Sigmoid colon (tissue), 7 donors: Measurements from ENCODE around the gene MED13L. TPM values are rescaled to one million over a fixed set of nuclear protein-coding genes. Genes with fewer than 3 reads are reported as not detected.

ENCODE experiments used
- DNase-seq: peaks from one replicate; pipeline ENCODE4 v3.0.0-alpha.2; 2019
- H3K27ac ChIP-seq, 4 donors: fragments of 200-600 bp; sonication (generic); one replicate each; pipeline ENCODE4 v1.5.1; 2016 to 2019; ENCODE audit warnings: mild to moderate bottlenecking in 1 of 4
- H3K27me3 ChIP-seq, 3 donors: fragments of 200-600 bp; sonication (generic); one replicate each; pipeline ENCODE4 v1.5.1; 2019; ENCODE audit warnings: mild to moderate bottlenecking in 1 of 3
- H3K36me3 ChIP-seq, 4 donors: fragments of 200-600 bp; sonication (generic); one replicate each; pipeline ENCODE4 v1.5.1; 2016 to 2019
- H3K4me1 ChIP-seq, 4 donors: fragments of 200-600 bp; sonication (generic); one replicate each; pipeline ENCODE4 v1.5.1; 2017 to 2019
- H3K4me3 ChIP-seq, 4 donors: fragments of 200-600 bp; sonication (generic); one replicate each; pipeline ENCODE4 v1.5.1; 2017 to 2019; ENCODE audit warnings: mild to moderate bottlenecking in 2 of 4, moderate library complexity in 1 of 4
- H3K9me3 ChIP-seq, 4 donors: fragments of 200-600 bp in 3 of 4; sonication (generic) in 3 of 4; one replicate each; pipeline versions ENCODE4 v1.5.1 to v1.6.1; 2013 to 2019
- EP300 ChIP-seq, 4 donors: sonication (generic); formaldehyde crosslinking; IDR thresholded peaks; one replicate each; pipeline ENCODE4 v1.6.1; 2017; ENCODE audit warnings: antibody characterized with exemption in 4 of 4
- POLR2A ChIP-seq, 2 donors: fragments of 450-650 bp; IDR thresholded peaks; one replicate each; pipeline ENCODE4 v1.6.1; 2016; ENCODE audit warnings: antibody characterized with exemption in 2 of 2, mild to moderate bottlenecking in 2 of 2, moderate library complexity in 2 of 2
- POLR2AphosphoS5 ChIP-seq, 4 donors: sonication (generic); formaldehyde crosslinking; IDR thresholded peaks; one replicate each; pipeline ENCODE4 v1.6.1; 2017; ENCODE audit warnings: antibody characterized with exemption in 4 of 4
- WGBS, 2 donors: extraction: QIAGEN DNeasy Blood & Tissue Kit; methylation state at CpG; one replicate each; pipeline ENCODE4 v1.1.7; 2013; 5-methylcytosine and 5-hydroxymethylcytosine counted together
- intact Hi-C: fragments of 100-400 bp; cut with DNase I; formaldehyde crosslinking; loops from one replicate; pipeline ENCODE4 v1.15.1; 2023
- polyA plus RNA-seq, 3 donors: library from polyadenylated mRNA; stranded (reverse); fragments of 200-250 nt; gene quantifications; one replicate each; pipeline ENCODE4 v1.2.3, GENCODE V29; 2013
- total RNA-seq, 4 donors: library from RNA; depleted of rRNA; stranded (reverse); fragments of >200 nt; gene quantifications; one replicate each; pipeline ENCODE4 v1.1.0, GENCODE V29; 2016
- TF ChIP-seq, protein P1 (sequence below), 4 experiments: fragments of 450-650 bp in 3 of 4; fragments of 200-600 bp in 1 of 4; IDR thresholded peaks; one replicate each; pipeline ENCODE4 v1.5.1; 2016 to 2019; ENCODE audit warnings: antibody characterized with exemption in 4 of 4, mild to moderate bottlenecking in 3 of 4, moderate library complexity in 2 of 4
- donor health status: healthy with polysubstance abuse.
- donor health status: Bipolar disorder and iron deficiency.
- donor health status: healthy.

Gene MED13L
- total and polyA plus RNA-seq, 7 donors, result 12.5 to 246 (median 151) TPM

DNA sequence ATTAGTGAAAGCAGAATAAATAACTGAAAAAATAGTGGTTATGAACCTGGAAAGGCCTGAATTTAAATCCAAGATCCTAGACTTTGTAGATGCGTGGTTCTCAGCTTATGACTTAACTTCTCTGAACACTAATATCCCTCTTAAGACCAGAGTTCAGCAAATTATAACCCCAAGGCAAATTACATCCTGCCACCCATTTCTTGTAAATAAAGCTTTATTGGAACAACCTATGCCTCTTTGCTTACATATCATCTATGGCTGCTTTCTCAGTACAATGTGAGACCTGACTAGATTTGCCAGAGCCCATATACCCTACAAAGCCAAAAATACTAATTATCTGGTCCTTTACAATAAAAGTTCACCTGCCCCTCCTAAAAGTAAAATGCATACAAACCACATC lies 199.1 kb downstream of the MED13L start:
- Histone ChIP-seq H3K27me3 (no peaks in the 10 kb centered on the region), H3K4me3 (no peak overlapping the region), H3K4me1 (peaks cover 0 to 11% (median 6%) of the 10 kb centered on the region in 4 donors), H3K9me3 (no peaks in the 10 kb centered on the region), H3K27ac (no peak overlapping the region), H3K36me3 (no peaks in the 10 kb centered on the region)
- 97 to 98% methylated on average over 1 of the region's 1 CpG for WGBS, 2 donors
- no peak for DNase-seq
- intact Hi-C loops, result no loop called here
- TF ChIP-seq, protein P1, sequence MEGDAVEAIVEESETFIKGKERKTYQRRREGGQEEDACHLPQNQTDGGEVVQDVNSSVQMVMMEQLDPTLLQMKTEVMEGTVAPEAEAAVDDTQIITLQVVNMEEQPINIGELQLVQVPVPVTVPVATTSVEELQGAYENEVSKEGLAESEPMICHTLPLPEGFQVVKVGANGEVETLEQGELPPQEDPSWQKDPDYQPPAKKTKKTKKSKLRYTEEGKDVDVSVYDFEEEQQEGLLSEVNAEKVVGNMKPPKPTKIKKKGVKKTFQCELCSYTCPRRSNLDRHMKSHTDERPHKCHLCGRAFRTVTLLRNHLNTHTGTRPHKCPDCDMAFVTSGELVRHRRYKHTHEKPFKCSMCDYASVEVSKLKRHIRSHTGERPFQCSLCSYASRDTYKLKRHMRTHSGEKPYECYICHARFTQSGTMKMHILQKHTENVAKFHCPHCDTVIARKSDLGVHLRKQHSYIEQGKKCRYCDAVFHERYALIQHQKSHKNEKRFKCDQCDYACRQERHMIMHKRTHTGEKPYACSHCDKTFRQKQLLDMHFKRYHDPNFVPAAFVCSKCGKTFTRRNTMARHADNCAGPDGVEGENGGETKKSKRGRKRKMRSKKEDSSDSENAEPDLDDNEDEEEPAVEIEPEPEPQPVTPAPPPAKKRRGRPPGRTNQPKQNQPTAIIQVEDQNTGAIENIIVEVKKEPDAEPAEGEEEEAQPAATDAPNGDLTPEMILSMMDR (IDR thresholded peaks at IDR 0.05), result no peak
- TF ChIP-seq POLR2AphosphoS5 (IDR thresholded peaks at IDR 0.05) (no peak), EP300 (IDR thresholded peaks at IDR 0.05) (no peak), POLR2A (IDR thresholded peaks at IDR 0.05) (no peak)

DNA sequence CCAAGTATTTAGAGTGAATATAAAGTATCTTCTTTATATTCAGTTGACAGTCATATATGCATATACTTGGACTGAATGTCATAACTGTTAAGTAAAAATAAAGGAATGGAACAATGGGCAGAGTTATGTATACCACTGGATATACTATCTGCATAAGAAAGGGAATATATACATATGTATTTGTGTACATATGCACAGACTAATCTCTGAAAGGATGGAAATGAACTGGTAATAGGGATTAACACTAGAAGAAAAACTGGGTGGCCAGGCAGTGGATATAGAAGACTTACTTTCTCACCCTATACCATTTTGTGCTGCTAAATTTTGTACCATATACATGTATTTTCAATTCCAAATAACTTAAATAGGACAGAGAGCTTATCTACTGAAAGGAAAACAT lies 200.1 kb downstream of the MED13L start:
- Histone ChIP-seq H3K27ac (no peak overlapping the region), H3K36me3 (no peaks in the 10 kb centered on the region), H3K4me1 (peaks cover 0 to 11% (median 6%) of the 10 kb centered on the region in 4 donors), H3K27me3 (no peaks in the 10 kb centered on the region), H3K4me3 (no peak overlapping the region), H3K9me3 (no peaks in the 10 kb centered on the region)
- intact Hi-C loops, result no loop called here
- DNase-seq, result no peak
- TF ChIP-seq POLR2A (IDR thresholded peaks at IDR 0.05), result no peak
- TF ChIP-seq, protein P1 (IDR thresholded peaks at IDR 0.05), result no peak
- no peak for TF ChIP-seq POLR2AphosphoS5 (IDR thresholded peaks at IDR 0.05)
- TF ChIP-seq EP300 (IDR thresholded peaks at IDR 0.05), result no peak

DNA sequence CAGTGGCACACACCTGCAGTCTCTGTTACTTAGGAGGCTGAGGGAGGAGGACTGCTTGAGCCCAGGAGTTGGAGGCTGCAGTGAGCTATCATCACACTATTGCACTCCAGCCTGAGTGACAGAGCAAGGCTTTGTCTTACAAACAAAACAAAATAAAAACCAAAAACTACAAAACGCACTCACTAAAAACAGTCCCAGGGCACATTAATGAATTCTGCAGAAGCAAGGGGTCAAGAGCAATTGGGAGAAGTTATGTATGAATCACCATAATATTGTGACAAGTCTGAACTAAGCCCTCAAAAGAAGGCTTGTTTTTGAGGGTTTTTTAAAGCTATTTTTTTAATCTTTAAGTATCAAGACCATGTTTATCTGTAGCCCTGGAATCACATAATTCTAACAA lies 201.1 kb downstream of the MED13L start:
- DNase-seq, result no peak
- Histone ChIP-seq H3K36me3 (no peaks in the 10 kb centered on the region), H3K4me1 (peaks cover 0 to 11% (median 6%) of the 10 kb centered on the region in 4 donors), H3K9me3 (no peaks in the 10 kb centered on the region), H3K4me3 (no peak overlapping the region), H3K27me3 (no peaks in the 10 kb centered on the region), H3K27ac (no peak overlapping the region)
- TF ChIP-seq, protein P1 (IDR thresholded peaks at IDR 0.05), result no peak
- TF ChIP-seq POLR2A (IDR thresholded peaks at IDR 0.05) (no peak), EP300 (IDR thresholded peaks at IDR 0.05) (no peak), POLR2AphosphoS5 (IDR thresholded peaks at IDR 0.05) (no peak)
- 89 to 94% methylated on average over 1 of the region's 1 CpG for WGBS, 2 donors
- intact Hi-C loops, result no loop called here

DNA sequence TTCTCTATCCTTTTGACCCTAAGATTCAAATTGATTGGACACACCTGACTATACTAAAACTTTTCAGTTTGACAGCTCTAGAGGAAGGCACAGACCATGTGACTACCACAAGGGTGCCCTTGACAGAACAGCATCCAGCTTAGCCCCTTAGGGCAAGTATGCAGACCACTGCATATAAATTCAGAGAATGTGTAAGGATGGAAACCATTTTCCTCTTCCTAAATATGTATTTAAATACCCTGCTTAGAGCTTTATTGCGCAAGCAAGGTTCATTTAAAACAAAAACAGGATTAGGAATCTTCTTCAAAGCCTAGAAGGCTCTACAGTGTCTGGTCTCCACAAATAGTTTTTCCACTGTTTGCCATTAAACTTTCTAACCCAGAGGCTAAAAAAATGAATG lies 202.8 kb downstream of the MED13L start:
- TF ChIP-seq EP300 (IDR thresholded peaks at IDR 0.05) (no peak), POLR2AphosphoS5 (IDR thresholded peaks at IDR 0.05) (no peak), POLR2A (IDR thresholded peaks at IDR 0.05) (no peak)
- TF ChIP-seq, protein P1 (IDR thresholded peaks at IDR 0.05), result no peak
- Histone ChIP-seq H3K27ac (no peak overlapping the region), H3K27me3 (no peaks in the 10 kb centered on the region), H3K36me3 (no peaks in the 10 kb centered on the region), H3K4me3 (no peak overlapping the region), H3K4me1 (peaks cover 0 to 12% (median 8%) of the 10 kb centered on the region in 4 donors), H3K9me3 (no peaks in the 10 kb centered on the region)
- intact Hi-C loops, result no loop called here
- DNase-seq, result no peak
- 96 to 98% methylated on average over 1 of the region's 1 CpG for WGBS, 2 donors

DNA sequence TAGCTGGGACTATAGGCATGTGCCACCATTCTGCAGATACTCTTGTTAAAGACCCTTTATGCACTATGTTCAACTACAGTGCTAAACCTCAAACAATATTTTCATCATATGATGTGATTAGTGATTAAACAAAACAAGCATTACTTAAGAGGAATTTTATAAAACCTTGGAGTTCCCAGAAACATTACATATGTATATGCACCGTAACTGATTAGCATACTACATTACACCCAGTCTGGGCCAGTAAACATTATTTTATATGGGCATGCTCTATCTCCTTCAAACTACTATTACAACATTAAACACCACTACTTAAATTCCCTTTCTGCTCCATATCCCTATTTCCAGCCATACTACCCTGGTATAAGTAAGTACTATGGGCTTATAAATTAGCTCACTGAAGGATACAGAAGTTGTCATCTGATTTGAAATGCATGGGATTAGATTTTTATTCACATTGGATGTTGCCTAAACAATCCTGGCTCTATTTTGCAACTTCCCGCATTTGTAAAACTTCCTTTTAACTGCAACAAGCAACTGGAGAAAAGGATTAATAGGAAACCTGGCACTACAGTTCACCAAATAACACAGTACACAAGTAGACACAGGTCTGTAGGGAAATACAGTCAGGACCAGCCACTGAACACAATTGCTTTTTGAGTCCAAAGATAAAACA lies 205.8 kb downstream of the MED13L start:
- TF ChIP-seq POLR2AphosphoS5 (IDR thresholded peaks at IDR 0.05), result no peak
- intact Hi-C loops, result no loop called here
- no peak for DNase-seq
- Histone ChIP-seq H3K4me3 (no peak overlapping the region), H3K9me3 (no peaks in the 10 kb centered on the region), H3K36me3 (no peaks in the 10 kb centered on the region), H3K4me1 (peaks cover 0 to 20% (median 11%) of the 10 kb centered on the region in 4 donors), H3K27me3 (no peaks in the 10 kb centered on the region), H3K27ac (no peak overlapping the region)
- 63 to 92% methylated on average over 2 of the region's 2 CpGs for WGBS, 2 donors
